NCI-H1694 treated with DMSO at 0.1 percent for 48 hours (cell line): ENCODE measurements around the gene S100B.
"Not testable (repeated sequence)": the region's sequence is repeated elsewhere in the genome, so short reads cannot be mapped to it uniquely, and the experiment has no call there.

Experiments
- DNase-seq: peaks from one replicate; lab custom pipeline; 2025; lab: John Stamatoyannopoulos, UW

Gene S100B

GRCh38 chr21:46600978-46601377 is 3.9 kb downstream of the S100B start:
- no peak for DNase-seq

DNA sequence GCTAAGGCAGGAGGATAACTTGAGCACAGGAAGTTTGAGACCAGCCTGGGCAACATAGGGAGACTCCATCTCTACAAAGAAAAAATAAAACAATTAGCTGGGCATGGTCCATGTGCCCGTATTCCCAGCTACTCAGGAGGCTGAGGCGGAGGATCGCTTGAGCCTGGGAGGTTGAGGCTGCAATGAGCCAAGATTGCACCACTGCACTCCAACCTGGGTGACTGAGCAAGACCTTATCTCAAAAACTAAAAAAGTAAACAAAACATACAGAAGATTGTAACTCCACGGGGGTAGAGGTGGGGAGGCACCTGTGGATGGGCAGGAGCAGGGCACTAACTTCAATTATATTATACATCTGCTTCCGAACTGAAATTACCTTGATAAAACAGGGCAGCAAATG is 4.6 kb downstream of the S100B start:
- no peak for DNase-seq

DNA sequence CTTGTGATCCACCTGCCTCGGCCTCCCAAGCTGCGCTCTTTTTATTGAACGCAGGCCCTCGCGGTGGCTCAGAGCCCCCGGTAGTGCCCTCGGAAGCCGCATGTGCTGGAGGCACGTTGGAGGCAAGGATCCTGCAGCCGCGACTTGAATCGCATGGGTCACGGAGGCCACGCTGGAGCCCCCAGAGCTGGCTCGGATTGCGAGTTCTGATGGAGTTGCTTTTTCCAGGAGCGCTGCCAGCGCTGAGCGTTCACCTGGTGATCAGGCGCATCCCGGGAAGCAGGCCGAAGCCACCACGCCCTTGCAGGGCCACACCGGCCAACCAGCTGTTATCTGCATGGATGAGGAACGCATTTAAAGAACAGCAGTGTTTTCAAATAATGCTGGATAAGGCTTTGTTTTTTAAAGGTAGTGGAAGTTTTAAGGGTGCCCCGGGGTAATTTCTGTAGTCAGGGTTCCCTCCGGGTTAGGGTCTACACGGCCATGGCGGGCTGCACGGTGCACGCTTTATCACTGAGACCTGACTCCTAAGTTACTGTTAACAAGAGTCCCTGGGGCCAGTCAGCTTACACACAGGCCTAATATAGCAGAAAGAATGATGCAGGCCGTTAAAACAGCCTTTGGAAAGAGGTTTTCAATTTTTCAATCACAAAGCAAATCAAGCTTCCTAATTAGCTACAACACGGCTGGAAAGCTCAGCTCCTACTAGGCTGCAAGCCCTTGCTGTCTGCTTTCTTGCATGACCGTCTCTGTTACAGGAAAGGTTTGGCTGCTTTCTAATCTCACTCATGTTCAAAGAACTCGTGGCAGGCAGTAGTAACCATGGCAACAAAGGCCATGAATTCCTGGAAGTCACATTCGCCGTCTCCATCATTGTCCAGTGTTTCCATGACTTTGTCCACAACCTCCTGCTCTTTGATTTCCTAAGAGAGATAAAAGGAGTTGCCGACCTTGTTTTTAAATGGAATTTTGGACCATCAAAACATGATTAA is 6.0 kb downstream of the S100B start:
- no peak for DNase-seq

DNA sequence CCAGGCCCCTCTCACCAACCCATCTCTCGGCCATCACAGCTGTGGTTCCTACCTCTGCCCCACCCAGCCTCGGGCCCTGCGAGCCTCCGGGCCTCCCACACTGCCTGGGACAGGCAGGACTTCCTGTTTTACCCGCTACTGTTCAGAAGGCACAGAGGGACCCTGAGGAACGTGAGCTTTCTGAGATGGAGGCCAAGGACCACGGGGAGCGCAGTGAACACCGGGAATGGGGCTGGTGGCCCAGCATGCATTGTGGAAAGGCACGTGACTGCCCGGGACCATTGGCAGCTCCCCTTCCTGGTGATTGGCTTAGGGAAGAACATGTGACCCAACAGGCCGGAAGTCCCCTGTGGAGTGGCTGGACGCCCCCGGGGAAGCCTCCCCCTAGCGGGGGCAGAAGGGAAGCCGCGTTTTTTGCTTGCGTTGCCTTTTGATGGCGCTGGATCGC is 7.0 kb downstream of the S100B start:
- no peak for DNase-seq

GRCh38 chr21:46597031-46597430 is 7.9 kb downstream of the S100B start:
- DNase-seq = no peak

DNA sequence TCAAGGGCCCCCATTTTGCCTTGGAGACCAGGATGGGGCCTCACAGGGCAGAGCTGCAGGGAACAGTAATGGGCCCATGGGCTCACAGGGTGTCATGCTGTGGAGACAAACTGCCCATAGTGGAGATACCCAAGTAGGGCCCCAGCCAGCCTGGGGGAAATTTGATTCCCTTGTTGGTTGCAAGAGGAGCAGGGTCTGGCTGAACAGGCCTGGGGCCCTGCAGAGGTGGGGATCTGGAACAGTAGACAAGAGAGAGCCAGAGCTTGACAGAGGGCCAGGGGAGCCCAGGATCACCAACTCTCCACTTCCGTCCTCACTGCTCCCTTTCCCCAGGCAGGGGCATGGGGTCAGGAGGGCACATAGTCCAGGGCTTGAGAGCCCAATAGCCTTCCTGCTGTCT is 8.7 kb downstream of the S100B start:
- DNase-seq = no peak

DNA sequence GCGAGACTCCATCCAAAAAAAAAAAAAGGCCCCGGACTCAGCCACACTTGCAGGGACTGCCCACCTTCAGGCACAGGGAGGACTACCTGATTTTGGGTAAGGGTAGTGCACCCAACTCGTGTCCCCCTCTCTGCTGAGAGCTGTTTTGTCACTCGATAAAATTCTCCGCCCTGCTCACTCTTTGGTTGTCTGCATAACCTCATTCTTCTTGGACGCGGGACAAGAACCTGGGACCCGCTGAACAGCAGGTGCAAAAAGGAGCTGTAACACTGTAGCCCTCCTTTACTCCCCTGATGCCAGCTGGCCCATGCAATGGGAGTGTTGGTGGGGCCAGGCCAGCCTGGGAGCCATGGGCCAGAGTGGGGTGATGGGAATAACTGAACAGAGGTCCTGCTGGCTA is 10.6 kb downstream of the S100B start:
- no peak for DNase-seq

DNA sequence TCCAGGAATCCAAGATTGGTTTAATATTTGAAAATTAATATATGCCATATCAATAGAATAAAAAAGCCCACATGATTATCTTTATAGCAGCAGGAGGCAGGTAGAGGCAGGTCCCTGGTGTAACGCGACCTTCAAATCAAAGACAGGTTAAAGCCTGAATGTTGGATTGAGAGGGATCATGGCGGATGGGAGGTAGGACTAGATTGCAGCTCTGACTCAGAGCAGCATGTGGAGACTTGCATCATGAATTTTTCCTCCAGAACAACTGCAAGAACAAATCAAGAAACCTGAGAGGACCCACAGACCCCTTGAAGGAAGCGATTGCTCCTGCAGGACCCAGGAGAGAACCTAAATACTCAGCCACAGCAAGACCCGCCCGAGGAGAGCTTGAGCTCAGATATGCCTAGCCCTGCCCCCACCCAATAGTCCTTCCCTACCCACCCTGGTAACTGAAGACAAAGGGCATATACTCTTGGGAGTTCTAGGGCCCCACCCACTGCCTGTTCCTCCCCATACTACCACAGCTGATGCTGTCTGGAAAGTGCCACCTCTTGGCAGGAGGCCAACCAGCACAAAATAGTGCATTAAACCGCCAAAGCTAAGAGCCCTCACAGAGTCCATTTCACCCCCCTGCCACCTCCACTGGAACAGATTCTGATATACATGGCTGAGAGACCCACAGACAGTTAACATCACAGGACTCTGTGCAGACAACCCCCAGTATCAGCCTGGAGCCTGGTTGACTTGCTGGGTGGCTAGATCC is 19.5 kb downstream of the S100B start:
- no peak for DNase-seq

- no peak for DNase-seq
Observed at GRCh38 chr21:46581780-46582307, 23.0 kb downstream of the S100B start.

DNA sequence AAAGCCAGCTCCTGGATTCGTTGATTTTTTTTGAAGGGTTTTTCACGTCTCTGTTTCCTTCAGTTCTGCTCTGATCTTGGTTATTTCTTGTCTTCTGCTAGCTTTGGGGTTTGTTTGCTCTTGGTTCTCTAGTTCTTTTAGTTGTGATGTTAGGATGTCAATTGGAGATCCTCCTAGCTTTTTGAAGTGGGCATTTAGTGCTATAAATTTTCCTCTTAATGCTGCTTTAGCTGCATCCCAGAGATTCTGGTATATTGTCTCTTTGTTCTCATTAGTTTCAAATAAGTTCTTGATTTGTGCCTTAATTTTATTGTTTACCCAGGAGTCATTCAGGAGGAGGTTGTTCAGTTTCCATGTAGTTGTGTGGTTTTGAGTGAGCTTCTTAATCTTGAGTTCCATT is 25.5 kb downstream of the S100B start:
- not testable (repeated sequence) for DNase-seq

GRCh38 chr21:46577786-46578185 is 27.1 kb downstream of the S100B start:
- not testable (repeated sequence) for DNase-seq

GRCh38 chr21:46572850-46573249 is 32.0 kb downstream of the S100B start:
- no peak for DNase-seq

DNA sequence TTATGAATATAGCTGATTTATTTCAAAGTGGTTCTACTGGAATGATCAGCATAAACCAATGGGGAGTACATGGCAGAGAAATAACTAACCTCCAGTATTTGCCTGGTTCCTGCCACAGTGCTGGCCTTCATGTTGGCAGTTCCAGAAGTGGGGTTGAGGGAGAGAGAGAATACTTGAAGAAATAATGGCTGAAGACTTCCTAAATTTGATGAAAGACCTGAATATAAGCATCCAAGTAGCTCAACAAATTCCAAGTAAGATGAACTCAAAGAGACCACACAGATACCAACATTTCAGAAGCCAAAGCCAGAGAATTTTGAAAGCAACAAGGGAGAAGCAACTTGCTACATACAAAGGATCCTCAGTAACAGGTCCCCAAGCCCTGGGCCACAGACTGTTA is 34.3 kb downstream of the S100B start:
- no peak for DNase-seq

GRCh38 chr21:46570119-46570518 is 34.8 kb downstream of the S100B start:
- DNase-seq = no peak

- DNase-seq = no peak
Observed at GRCh38 chr21:46569081-46569480, 35.8 kb downstream of the S100B start.

GRCh38 chr21:46568562-46568961 is 36.3 kb downstream of the S100B start:
- DNase-seq = no peak

- no peak for DNase-seq
Observed at GRCh38 chr21:46567348-46567747, 37.5 kb downstream of the S100B start.

GRCh38 chr21:46564391-46564790 is 40.5 kb downstream of the S100B start:
- DNase-seq = peak; percentile 91

- no peak for DNase-seq
Observed at GRCh38 chr21:46562964-46563607, 41.8 kb downstream of the S100B start.

- no peak for DNase-seq
Observed at GRCh38 chr21:46562472-46562871, 42.4 kb downstream of the S100B start.

GRCh38 chr21:46561445-46562090 is 43.3 kb downstream of the S100B start:
- DNase-seq = no peak
